SKM-1 treated with dmso at 0.1 percent for 144 hours (cell line): ENCODE results near the gene SCMH1.
"Not testable (repeated sequence)": the region's sequence is repeated elsewhere in the genome, so short reads cannot be mapped to it uniquely, and the experiment has no call there.

Source experiments
- DNase-seq: peaks from one replicate; lab custom pipeline; 2025; ENCODE audit not compliant: unreplicated experiment; lab: John Stamatoyannopoulos, UW

Gene SCMH1

DNA sequence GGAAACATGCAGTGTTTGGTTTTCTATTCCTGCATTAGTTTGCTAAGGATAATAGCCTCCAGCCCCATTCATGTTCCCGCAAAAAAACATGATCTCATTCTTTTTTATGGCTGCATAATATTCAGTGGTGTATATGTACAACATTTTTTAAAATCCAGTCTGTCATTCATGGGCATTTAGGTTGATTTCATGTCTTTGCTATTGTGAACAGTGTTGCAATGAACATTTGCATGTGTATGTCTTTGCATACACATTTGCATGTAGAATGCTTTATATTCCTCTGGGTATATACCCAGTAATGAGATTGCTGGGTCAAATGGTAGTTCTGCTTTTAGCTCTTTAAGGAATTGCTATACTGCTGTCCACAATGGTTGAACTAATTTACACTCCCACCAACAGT is 9.0 kb upstream of the SCMH1 start:
- not testable (repeated sequence) for DNase-seq

GRCh38 chr1:41249319-41249718 is 7.2 kb upstream of the SCMH1 start:
- no peak for DNase-seq

DNA sequence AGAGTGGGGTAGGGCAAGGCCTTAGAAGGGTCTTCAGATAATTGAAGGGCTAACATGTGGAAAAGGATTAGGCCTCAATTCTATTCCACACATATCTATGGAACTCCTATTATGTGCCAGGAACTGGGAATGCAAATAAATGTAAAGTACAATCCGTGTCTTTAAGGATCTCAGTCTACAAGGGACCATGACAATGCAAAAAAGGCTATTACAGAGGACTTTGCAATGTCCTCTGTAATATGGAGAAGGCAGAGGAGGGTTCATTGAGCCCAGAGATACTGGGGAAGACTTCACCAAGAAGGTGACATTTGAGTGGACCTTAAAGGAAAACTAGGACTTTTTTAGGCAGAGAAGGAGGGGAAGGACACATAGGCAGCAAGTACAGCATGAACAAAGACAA is 4.5 kb upstream of the SCMH1 start:
- no peak for DNase-seq

DNA sequence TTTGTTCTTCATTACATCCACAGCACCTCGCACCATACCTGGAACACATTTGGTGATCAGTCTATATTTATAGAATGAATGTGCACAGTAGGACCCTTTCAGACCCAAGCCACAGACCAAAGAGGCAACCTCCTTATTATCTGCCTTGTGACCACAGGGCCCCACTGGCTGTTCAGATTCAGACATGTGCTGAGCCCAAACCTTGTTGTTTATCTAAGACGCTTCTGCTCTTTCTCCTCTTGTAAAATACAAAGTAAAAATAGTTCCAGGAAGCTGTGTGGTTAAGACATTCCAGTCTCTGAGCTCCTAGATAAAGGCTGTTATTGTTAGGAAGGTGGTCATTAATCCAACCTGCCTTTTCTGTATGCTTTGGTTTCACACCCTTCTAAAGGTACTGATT is 3.6 kb upstream of the SCMH1 start:
- no peak for DNase-seq

- DNase-seq = no peak
Measured at GRCh38 chr1:41243079-41243385, 926 bp upstream of the SCMH1 start.

- peak; percentile 29 for DNase-seq
Measured at GRCh38 chr1:41242342-41243078, 404 bp upstream of the SCMH1 start.

DNA sequence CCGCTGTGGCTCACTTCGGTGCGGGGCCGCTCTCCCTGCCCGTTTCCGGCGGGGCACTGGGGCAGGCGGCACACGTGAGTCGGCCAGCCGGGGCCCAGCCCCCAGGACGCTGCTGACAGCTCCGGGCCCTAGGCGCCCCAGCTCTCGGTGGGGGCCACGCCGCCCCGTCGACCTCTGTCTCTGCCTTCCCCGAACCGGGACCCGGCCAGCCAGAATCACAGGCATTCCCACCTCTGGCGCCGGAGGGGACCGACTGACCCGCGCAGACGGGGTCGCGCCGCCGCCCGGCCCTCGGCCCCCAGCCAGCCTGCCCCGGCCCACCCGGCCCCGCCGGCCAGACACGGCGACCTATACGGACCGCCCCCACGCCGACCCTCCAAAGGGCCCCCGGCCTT is 755 bp downstream of the SCMH1 start:
- peak; percentile 34 for DNase-seq

DNA sequence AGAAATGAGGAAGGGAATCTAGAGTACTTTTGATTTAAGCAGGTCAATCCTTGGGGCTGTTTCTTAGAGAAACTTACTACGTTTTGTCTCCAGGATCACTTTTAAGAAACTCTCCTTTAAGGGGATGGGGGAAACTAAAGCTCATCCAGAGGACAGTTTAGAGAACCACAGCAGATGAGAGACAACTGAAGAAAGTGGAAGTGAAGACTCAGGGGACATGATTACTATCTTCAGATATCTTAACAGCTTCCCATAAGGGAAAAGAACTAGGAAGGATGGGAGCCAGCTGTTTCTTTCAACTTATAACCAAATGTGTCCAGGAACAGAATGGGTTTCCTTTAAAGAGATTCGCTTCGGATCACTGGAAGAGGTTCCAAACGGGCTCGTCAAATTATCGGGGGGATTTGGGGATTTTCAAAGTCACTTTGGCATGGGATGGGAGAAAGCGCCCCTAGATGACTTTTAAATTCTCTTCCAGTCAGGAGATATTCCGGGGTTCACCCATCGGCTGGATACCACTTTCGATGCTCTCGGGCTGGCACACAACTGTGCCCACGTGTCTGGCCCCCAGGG is 1.2 kb downstream of the SCMH1 start:
- peak; percentile 57 for DNase-seq

GRCh38 chr1:41239988-41240610 is 2.0 kb downstream of the SCMH1 start:
- DNase-seq = no peak

DNA sequence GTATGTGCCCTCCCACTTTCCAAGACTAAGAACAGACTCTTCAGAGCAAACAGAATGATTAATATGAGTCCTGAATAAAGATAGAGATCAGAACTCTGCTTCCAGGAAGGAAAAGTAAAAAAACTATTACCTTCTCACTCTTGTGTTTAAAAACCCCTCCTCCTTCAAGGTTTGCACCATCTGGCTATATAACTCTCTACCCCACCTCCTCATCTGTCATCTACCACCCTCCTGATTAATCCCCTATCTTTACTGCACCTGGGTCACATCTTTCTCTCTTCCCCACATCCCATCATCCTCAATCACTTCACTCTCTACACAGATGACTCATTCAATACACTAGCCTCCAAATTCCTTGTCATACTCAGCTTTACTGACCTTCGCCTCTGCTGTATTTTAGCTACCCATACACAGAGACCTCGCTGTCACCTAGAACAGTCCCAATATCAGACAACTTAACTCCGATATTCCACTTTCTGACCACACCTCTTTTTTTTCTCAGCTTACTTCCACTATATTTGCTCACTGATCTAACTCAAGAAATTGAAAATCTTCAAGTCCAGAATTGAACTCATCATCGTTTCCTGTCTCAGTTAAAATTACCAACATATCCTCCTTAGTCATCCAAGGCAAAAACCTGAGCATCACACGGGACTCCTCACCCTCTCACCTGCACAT is 3.7 kb downstream of the SCMH1 start:
- DNase-seq = no peak

- DNase-seq = no peak
Measured at GRCh38 chr1:41236781-41237180, 5.3 kb downstream of the SCMH1 start.

DNA sequence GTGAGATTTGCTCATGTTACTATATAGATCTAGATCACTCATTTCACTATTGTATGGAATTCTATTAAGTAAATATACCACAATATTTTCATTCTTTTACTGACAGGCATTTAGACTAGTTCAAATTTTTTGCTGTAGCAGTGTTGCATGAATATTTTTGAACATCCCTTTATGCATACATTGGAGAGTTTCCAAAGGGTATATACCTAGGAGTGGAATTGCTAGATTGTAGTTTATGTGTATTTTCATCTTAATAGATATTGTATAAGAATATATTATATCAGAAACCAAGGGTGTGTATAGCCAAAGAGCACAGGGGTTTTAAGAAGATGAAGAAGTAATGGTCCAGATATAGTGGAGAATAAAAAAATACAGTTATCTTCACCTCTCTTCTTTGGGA is 6.2 kb downstream of the SCMH1 start:
- DNase-seq = no peak

- DNase-seq = no peak
Measured at GRCh38 chr1:41233708-41234107, 8.4 kb downstream of the SCMH1 start.

- DNase-seq = no peak
Measured at GRCh38 chr1:41232305-41232704, 9.8 kb downstream of the SCMH1 start.

DNA sequence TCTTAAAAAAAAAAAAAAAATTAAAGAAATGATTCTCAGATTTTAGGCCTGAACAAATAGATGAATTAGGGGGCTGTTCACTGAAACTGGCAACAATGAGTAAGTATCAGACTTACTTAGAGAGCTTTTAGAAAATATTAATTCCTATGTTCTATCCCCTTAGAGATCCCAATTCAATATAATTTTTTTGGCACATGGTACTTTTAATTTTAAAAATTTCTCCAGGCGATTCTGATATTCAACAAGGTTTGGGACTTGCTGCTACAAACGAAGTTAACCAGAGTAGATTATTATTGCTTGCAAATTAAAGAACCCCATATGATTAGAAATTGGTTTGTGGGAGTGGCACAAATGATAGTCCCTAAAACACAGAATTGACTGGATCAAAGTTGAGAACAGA is 11.4 kb downstream of the SCMH1 start:
- no peak for DNase-seq

- DNase-seq = not testable (repeated sequence)
Measured at GRCh38 chr1:41229219-41229618, 12.9 kb downstream of the SCMH1 start.

DNA sequence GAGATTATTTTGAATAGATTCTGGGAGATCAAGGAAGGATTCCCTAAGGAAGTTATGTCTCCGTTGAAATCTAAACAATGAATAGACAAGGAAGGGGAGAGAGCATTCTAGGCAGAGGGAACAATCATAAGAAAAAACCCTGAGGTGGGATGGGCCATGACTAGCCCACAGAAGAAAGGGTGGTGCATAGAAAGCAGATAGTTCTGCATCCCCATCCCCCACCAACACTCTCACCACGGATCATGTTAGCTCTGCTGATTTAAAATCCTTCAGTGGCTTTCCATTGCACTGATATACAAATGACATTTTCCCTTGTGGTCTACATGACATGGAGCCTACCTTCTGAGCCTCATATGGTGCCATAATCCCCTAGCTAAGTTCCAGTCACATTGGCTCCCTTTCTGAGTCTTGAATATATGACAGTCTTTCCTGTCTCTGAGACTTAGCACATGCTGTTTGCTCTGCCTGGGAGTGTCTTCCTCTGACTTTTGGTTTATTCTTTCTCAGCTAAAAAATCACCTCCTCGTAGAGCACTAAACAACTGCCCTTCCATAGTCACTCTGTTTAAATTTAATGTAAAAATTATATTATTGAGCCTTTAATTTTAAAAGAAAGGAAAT is 15.2 kb downstream of the SCMH1 start:
- DNase-seq = no peak

DNA sequence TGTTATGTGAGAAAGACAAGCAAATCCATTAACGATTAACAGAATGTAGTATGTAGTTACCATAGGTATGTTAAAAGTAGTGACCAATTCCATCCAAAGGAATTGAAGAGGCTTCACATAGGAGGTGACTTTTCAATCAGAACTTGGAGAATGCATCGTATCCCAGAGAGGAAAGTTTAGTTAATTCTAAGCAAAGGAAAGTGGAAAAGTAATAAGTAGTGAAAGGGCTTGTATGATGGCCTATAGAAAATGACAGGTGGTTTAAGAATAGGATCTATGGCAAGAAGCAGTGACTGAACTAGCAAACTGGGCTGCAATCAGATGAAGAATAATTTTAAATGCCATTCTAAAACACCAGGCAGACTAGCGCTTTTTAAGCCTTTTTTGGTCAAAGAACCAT is 16.6 kb downstream of the SCMH1 start:
- DNase-seq = no peak

DNA sequence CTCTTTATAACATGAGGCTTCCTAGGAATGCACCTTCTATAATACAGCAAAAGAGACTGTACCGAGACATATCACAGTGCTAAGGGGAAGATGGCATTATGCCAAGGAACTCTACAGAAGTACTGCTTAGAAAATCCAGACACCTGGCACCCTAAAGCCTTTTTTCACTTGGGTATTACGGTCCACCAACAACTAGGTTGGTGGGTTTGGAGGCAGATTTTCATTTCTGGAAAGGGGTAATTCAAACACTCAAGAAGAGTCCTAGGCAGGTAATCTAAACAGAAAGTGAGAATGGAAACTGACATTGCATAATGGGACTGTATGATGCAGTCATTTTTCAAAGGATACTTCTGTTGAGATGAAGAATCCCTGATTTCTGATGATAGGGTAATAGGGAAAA is 19.6 kb downstream of the SCMH1 start:
- DNase-seq = no peak

DNA sequence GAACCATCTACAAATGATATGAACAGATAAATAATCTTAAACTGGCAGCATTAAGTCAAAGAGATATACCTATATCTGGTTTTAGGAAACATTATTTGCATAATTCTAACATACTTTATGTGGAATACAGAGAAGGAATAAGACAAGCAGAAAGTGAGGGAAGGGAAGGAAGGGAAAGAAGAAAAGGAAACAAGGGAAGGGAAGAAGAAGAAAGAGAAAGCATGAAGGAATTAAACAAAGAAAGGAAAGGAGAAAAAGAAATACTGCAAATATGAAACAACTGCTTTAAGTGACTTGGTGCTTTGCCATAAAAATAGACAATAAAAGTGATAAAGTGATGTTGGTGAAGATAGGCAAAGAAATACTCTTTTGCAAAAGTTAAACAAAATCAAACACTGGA is 20.1 kb downstream of the SCMH1 start:
- no peak for DNase-seq

DNA sequence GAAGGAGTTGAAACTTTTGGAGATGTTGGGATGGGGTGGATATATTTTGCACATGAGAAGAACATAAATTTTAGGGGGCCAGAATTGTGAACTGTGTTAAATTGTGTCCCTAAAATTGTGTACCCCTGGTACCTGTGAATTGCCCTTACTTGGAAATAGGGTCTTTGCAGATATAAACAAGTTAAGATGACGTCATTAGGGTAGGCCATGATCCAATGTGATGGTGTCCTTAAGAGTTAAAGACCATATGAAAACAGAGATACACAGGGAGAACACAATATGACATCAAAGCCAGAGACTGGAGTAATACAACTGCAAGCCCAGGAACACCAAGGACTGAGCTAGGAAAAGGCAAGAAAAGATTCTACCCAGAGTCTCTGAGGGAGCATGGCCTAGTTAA is 24.0 kb downstream of the SCMH1 start:
- no peak for DNase-seq

GRCh38 chr1:41217441-41217840 is 24.7 kb downstream of the SCMH1 start:
- no peak for DNase-seq
